Renal pelvis (tissue), 4 donors: ENCODE results near the gene ACOT12. TPM values are rescaled to one million over a fixed set of nuclear protein-coding genes. Genes with fewer than 3 reads are reported as not detected.
"Not testable (repeated sequence)": the region's sequence is repeated elsewhere in the genome, so short reads cannot be mapped to it uniquely, and the experiment has no call there.

ENCODE experiments used
- DNase-seq: peaks from one replicate; pipeline ENCODE4 v3.0.0-alpha.2; 2013
- polyA plus RNA-seq, 3 donors: library from polyadenylated mRNA; unstranded; fragments of 120-200 nt; gene quantifications; one replicate each; pipeline ENCODE4 v1.2.1, GENCODE V29; 2013; ENCODE audit not compliant: insufficient read length in 3 of 3

The ACOT12 gene
- polyA plus RNA-seq, 3 donors, result 0.84 to 1.1 (median 0.99) TPM

- no peak for DNase-seq
Observed at GRCh38 chr5:81297531-81297930, 96.4 kb downstream of the ACOT12 start.

GRCh38 chr5:81294021-81294420 is 99.9 kb downstream of the ACOT12 start:
- not testable (repeated sequence) for DNase-seq

GRCh38 chr5:81292130-81292529 is 101.8 kb downstream of the ACOT12 start:
- no peak for DNase-seq

- DNase-seq, result no peak
Observed at GRCh38 chr5:81290146-81290545, 103.8 kb downstream of the ACOT12 start.

GRCh38 chr5:81288021-81288433 is 105.9 kb downstream of the ACOT12 start:
- no peak for DNase-seq

GRCh38 chr5:81286059-81286617 is 107.8 kb downstream of the ACOT12 start:
- no peak for DNase-seq

- no peak for DNase-seq
Observed at GRCh38 chr5:81283976-81284375, 110.0 kb downstream of the ACOT12 start.

Other genes starting within 250 kb of the ACOT12 start
- gene CKMT2, start 160.8 kb downstream of the ACOT12 start, polyA plus RNA-seq, result 10 to 100 TPM in 1 of 3 donors, 1 to 10 TPM in 2; 5.2 to 10.3 (median 9.0) TPM
- gene ZCCHC9, start 92.5 kb downstream of the ACOT12 start, polyA plus RNA-seq, result 10 to 100 TPM; 36.4 to 46.9 (median 41.1) TPM